ENCODE results near the gene INSRR.

DNA sequence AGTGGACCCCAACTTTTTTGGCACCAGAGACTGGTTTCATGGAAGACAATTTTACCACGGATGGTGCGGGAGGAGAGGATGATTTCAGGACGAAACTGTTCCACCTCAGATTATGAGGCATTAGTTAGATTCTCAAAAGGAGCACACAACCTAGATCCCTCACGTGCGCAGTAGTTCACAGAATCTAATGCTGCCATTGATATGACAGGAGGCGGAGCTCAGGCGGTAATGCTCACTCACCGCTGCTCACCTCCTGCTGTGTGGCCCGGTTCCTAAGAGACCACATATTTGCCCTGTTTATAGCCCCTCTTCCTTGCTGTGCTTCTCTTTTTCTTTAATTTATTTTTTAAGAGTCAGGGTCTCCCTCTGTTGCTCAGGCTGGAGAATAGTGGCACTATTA, 6.3 kb upstream of the INSRR start:
- TF ChIP-seq POLR2A (IDR thresholded peaks at IDR 0.05; ENCODE audit: low read depth, low read length): no peak
- no peak for TF ChIP-seq POLR2AphosphoS5 (IDR thresholded peaks at IDR 0.05; ENCODE audit: low read depth, low read length)
